Posterior cingulate gyrus (tissue), 11 donors: Measurements from ENCODE around the gene GNAT2.

Source experiments
- DNase-seq, 10 donors: peaks; one replicate each; pipeline versions ENCODE4 v3.0.0 to v3.0.0-alpha.2; 2020 to 2021; ENCODE audit warnings: mixed read lengths in 3 of 10
- intact Hi-C: fragments of 100-400 bp; cut with DNase I; formaldehyde crosslinking; loops from one replicate; pipeline ENCODE4 v1.15.1; 2023

Gene GNAT2

DNA sequence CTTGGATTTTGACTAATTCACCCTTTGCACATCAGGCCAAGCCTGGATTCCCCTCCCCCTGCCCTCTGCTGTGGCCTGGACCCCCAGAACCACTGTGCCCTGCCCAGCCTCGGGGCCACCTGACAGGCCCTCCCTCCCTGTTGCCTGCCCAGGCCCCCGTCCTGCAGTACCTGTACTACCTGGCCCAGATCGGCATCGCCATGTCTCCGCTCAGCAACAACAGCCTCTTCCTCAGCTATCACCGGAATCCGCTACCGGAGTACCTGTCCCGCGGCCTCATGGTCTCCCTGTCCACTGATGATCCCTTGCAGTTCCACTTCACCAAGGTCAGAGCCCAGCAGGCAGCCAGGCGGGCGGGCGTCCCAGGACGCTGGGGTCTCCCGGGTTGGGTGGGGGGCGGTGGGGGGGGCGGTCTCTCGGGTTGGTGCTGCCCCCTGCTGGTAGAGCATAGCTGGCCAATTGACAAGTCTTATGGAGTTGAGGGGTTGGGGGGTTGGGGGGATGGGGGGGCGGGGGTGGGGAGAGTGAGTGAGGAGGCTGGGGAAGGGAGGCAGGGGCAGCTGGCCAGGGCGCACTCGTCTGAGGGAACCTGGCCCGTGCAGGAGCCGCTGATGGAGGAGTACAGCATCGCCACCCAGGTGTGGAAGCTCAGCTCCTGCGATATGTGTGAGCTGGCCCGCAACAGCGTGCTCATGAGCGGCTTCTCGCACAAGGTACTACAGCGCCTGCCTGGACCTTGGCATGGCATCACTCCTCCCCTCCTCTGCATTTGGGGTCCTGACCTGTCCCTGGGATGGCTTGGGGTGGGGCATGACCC, 10.9 kb upstream of the GNAT2 start:
- intact Hi-C loops, result loop anchor here (5.0 kb wide), 1 partner anchor 83 kb away; the partner anchor contains the start of gene GNAI3
- DNase-seq, result peak in 1 of 10 donors; percentile 85

DNA sequence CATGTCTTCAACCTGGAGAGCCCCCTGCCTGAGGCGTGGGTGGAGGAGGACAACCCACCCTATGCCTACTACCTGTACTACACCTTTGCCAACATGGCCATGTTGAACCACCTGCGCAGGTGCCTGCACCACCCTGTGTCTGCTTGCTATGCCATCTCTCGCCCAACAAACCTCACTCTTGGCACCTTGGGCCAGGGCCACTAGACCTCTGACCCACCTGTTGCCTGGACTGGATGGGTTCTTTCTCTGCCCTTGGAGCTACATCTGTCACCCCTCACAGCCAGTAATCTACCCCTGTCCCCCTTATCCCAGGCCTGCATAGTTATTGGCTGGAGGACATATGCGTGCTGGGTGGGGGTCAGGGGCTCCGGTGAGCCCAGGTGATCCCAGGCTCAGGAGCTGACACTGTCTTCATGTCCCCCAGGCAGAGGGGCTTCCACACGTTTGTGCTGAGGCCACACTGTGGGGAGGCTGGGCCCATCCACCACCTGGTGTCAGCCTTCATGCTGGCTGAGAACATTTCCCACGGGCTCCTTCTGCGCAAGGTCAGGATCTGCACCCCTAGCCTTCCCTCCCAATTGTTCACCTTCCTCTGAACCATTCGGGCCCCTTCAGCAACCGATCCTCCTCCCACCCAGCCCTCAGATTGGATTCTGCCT, 10.1 kb upstream of the GNAT2 start:
- intact Hi-C loops, result loop anchor here (5.0 kb wide), 1 partner anchor 82 kb away; the partner anchor contains the start of gene GNAI3
- no peak for DNase-seq

DNA sequence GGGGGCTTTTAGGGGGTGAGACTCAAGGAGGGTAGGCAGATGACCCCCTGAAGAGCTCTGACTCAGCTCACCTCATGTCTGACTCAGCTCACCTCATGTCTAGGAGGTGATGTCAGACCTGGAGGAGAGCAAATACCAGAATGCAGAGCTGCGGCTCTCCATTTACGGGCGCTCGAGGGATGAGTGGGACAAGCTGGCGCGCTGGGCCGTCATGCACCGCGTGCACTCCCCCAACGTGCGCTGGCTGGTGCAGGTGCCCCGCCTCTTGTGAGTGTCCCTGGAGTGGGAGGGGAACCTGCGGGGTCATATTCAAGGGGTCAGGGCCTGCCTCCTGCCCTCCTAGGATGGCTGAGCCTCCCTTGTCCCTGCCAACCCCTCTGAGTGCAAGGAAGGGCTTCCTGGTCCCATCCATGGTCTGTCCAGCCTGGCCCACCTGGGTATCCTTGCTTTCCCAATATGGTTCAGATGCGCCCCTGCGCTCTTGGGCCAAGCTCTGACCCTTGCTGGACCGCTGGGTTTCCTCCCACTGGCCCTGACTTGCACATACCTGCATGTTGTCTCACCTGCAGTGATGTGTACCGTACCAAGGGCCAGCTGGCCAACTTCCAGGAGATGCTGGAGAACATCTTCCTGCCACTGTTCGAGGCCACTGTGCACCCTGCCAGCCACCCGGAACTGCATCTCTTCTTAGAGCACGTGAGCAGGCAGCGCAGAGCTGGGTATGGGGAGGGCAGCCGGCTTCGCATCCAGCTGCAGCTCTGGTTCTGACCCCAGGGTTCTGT, 9.3 kb upstream of the GNAT2 start:
- peak in 1 of 10 donors; percentile 77 for DNase-seq
- intact Hi-C loops, result no loop called here

DNA sequence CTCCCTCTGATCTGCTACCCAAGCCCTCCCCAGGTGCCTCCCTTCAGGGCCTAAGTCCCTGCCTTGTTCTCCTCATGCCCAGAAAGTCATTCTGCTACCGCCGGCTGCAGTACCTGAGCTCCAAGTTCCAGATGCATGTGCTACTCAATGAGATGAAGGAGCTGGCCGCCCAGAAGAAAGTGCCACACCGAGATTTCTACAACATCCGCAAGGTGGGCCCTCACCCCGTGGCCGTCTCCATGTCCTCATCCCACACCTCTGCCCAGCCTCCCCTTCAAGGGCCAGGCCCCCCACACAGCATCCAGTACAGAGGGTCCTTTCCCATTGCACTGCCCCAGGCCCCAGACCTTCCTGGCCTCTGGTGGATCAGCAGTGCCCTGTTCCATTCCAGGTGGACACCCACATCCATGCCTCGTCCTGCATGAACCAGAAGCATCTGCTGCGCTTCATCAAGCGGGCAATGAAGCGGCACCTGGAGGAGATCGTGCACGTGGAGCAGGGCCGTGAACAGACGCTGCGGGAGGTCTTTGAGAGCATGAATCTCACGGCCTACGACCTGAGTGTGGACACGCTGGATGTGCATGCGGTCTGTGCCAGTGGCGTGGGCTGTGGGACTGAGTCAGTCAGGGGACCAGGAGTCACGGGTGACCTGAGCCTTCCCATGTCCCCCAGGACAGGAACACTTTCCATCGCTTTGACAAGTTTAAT, 8.4 kb upstream of the GNAT2 start:
- intact Hi-C loops, result no loop called here
- peak in 1 of 10 donors; percentile 67 for DNase-seq

DNA sequence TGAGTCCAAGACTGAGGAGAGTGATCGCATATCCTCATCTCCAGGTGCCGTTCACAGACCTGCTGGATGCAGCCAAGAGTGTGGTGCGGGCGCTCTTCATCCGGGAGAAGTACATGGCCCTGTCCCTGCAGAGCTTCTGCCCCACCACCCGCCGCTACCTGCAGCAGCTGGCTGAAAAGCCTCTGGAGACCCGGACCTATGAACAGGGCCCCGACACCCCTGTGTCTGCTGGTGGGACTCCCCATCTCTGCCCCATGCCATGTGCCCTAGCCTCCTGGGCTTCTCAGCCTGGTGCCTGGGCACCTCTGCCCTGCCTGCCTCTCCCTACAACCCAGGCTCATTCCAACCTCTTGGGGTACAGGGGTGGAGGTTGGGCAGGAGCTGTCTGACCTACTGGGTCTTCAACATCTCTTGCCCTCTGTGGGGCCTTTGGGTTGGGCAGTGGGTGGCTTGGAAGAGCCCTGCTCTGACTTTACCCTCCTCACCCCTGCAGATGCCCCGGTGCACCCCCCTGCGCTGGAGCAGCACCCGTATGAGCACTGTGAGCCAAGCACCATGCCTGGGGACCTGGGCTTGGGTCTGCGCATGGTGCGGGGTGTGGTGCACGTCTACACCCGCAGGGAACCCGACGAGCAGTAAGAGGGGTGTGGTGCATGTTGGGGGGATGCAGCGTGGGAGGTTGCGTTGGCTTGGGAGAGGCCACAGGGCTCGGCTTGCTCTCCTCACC, 7.4 kb upstream of the GNAT2 start:
- intact Hi-C loops, result no loop called here
- peak in 1 of 10 donors; percentile 72 for DNase-seq

DNA sequence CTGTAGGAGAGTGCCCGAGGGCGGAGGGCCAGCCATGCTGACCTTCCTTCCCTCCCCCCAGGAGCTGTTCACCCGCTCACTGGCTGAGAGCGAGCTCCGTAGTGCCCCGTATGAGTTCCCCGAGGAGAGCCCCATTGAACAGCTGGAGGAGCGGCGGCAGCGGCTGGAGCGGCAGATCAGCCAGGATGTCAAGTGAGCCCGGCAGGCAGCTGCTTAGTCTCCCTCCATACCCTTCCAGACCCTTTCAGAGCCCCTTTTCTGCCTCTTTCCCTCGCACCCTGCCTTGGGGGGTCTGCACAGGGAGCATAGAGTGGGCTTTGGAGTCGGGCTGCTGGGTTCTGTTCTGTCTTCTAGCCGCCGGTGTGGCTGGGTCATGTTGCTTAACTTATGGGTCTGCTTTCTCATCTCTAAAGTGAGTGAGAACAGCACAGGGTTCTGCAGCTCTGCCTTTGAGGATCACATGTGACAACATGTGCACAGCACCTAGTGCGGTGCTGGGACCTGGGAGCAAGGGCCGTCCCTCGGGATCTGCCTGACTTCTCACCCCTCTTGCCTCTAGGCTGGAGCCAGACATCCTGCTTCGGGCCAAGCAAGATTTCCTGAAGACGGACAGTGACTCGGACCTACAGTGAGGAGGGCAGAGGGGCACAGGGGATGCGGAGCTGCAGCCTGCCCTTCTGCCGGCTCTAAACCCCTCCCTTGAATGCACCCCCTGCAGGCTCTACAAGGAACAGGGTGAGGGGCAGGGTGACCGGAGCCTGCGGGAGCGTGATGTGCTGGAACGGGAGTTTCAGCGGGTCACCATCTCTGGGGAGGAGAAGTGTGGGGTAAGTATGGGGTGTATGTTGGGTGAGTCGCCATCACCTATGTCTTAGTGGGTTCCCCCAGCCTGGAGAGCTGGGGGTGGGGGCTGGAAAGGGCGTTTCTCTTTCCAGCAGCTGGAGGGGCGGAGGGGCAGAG, 6.5 kb upstream of the GNAT2 start:
- intact Hi-C loops, result no loop called here
- peak in 1 of 10 donors; percentile 65 for DNase-seq

DNA sequence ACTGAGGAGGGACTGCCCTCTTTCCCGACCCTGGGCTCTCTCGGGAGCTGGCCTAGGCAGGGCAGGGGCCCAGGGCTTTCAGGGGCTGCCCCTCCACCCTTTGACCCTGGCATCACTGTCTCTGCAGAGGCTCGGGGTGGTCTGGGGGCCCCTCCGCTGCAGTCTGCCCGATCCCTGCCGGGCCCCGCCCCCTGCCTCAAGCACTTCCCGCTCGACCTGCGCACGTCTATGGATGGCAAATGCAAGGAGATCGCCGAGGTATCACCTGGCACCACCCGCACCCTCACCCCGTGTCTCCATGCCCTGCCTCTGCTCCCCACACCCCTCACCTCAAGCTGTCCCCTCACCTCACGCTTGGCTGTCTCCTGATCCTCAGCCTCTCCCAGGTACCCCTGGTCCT, 5.8 kb upstream of the GNAT2 start:
- peak in 1 of 10 donors; percentile 59 for DNase-seq
- intact Hi-C loops, result no loop called here

DNA sequence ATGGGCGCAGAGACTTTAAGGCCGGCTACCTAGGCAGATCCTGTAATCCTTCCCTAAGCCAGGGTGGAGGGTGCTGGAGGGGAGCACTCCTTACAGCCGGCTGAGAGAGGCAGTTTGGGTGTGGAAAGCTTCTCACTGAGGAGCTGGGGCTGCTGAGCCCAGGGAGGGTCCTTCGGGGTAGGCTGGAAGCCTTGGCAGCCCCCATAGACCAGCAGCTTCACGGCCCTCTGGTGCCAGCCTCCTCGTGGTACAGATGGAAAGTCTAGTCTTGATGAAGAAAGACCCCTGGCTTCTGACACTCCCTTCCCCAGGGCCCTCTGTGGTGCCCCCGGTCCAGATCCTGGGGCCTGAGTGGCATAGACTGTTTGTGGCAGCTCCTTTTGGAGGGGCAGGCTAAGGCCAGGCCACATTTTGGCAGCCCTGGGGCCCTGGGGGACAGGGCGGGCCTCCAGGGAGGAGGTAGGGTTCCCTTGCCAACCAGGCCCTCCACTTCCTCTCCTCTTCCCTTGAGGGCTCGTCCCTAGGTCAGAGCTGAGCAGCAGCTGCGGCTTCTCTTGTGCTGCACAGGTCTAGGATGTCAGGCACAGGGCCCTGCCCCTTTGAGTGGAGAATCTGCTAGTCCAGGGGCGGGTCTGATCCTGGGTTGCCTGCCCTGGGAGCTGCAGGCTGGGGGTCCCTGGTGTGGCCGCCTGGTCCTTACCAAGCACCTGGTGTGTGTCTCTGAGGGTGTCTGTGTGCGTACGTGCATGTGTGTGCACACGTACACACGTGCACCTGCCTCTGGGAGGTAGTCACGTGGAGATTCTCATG, 5.0 kb upstream of the GNAT2 start:
- intact Hi-C loops, result no loop called here

DNA sequence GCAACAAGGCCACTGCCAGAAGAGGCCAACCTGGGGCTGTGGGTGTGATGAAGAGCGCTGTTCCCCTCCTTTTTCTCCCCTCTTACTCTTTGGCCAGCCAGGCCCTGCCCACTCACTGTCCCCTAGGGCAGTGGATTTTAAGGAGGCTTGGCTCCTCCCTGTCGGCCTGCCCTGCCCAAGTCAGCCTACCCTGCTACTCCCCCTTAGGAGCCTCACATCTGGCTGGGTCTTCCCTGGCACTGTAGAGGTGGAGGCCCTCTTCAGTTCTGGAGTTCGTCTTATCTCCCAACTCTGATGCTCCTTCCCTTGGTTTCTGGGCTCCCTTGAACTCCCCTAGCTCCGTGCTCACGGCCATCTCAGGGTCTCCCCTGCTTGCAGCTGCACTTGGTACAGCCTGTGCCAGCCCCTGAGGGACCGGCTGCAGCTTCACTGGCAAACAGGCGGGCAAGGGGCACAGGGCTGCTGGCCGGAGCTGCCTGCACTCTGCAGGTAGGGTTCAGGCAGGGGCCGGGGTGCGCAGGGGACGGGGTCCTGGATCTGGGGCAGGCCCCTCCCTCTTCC, 4.3 kb upstream of the GNAT2 start:
- DNase-seq, result peak in 5 of 10 donors; percentile 53 to 93 (median 88)
- intact Hi-C loops, result no loop called here

More for the DNA sequence above, 5.0 kb upstream of the GNAT2 start:
- peak in 1 of 10 donors; percentile 74 for DNase-seq

DNA sequence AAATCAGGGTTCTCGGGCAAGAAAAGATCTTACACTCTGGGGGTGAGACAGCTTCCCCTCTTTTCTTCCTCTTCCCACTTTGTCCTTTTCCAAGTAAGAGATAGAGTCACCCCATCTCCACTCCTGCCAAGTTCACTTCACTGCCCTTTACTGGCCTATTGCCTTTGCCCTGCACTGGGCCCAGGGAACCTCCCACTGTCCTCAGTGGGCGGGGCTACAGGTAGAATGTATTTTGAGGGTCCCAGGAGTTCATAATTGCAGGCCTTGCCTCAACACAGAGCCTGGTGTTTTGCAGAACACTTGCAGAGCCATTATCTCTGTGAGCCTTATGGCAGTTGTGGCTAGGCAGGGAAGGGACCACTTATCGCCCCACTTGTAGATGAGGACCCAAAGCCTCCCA, 3.5 kb upstream of the GNAT2 start:
- no peak for DNase-seq
- intact Hi-C loops, result no loop called here

DNA sequence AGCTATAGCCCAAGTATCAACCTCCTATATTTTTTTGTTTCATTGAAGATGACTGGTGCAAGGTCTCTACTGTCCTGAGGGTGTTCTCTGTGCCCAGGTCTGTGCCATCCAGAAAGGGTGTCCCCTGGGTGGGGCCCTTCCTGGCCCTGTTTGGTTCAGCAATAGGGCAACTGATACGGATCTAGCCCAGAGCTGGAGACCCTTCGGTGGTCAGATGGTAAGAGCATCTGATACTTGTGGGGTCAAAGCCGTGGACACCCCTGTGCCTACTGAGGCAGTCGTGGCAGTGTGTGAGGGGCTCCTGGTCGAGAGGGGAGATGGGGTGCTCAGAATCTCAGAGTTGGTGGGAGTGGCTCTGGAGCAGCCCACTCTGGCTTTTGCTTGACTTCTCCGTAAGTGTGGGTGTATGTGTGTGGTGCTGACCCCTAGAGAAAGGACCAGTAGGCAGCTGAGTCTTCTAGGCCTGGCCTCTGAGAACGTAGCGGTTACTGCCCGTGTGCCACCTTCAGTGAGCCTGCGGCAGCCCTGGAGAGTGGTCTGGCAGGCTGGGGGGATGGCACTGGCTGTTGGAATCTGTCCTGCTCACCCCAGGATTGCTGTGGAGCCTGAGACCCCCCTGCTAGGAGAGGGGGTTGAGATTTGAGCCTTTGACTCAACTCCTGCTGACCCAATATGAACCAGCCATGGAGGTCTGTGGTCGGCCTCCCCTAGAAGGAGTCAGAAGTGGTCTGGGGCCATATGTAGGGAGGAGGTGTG, 2.9 kb upstream of the GNAT2 start:
- DNase-seq, result peak in 1 of 10 donors; percentile 53
- intact Hi-C loops, result no loop called here

DNA sequence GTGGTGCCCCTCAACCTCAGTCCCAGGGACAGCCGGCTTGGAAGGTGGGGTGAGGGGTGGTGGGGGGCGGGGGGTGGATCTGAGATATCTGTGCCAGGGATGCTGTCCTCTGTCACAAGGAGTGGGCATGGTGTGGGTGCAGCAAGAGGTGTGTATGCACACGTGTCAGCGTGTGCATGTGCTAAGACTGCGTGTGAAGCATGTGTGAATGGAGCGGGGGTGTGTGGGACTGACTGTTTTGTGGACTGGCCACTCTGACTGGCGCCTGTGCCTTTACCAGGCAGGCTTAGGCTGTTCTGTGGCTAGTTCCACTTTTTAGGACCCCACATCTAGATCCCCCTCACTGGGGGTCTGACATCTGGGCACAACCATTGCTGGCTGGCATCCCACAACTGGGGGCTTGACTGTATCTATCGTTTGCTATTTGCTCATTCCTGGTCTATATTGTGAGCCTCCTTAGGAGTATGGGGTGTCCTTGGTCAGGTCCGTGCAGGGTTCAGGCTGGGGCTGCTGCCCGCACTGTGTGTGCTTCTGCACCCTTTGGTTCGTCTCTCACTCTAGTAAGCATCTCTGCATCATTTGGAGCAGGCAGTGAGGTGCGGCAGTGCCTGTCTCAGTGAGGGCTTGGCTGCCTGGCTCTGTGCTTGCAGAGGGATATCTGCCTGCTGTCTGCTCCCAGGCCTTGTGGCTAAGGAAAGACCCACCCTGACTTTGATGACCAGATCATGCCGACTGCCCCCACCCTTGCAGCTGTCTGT, 2.1 kb upstream of the GNAT2 start:
- DNase-seq, result peak in 4 of 10 donors; percentile 39 to 91 (median 76)
- intact Hi-C loops, result no loop called here

DNA sequence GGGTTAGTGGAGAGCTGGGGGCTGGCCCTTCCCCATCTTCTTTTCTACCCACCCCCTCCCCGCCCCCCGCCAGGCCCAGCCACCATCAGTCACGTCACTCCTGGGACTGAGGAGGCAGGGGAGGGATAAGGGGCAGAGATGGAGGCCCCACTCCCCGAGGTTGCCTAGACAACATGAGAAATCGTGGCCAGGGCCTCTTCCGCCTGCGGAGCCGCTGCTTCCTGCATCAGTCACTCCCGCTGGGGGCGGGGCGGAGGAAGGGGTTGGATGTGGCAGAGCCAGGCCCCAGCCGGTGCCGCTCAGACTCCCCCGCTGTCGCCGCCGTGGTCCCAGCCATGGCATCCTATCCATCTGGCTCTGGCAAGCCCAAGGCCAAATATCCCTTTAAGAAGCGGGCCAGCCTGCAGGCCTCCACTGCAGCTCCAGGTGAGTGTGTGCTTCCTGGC, 1.4 kb upstream of the GNAT2 start:
- peak; percentile 84 to 99 (median 95) for DNase-seq
- intact Hi-C loops, result no loop called here

DNA sequence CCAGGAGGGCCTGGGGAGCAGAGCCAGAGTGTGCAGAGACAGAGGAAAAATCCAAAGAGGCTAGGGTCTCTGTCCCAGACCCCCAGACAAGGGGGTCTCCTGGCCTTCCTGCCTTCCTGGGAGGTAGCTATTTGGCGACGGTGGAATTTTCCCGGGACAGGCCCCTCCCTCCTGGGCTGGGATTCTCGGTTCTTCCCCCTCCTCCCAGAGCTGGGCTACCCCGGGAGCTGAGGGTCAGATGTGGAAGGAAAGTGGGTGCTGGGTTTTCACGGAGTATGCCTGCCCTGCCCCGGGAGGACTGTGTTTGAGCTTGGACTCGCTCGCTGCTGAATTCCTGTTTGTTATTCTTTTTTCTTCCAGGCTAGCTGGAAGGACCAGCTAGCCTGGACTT, 980 bp upstream of the GNAT2 start:
- peak in 3 of 10 donors; percentile 32 to 91 (median 55) for DNase-seq
- intact Hi-C loops, result no loop called here

DNA sequence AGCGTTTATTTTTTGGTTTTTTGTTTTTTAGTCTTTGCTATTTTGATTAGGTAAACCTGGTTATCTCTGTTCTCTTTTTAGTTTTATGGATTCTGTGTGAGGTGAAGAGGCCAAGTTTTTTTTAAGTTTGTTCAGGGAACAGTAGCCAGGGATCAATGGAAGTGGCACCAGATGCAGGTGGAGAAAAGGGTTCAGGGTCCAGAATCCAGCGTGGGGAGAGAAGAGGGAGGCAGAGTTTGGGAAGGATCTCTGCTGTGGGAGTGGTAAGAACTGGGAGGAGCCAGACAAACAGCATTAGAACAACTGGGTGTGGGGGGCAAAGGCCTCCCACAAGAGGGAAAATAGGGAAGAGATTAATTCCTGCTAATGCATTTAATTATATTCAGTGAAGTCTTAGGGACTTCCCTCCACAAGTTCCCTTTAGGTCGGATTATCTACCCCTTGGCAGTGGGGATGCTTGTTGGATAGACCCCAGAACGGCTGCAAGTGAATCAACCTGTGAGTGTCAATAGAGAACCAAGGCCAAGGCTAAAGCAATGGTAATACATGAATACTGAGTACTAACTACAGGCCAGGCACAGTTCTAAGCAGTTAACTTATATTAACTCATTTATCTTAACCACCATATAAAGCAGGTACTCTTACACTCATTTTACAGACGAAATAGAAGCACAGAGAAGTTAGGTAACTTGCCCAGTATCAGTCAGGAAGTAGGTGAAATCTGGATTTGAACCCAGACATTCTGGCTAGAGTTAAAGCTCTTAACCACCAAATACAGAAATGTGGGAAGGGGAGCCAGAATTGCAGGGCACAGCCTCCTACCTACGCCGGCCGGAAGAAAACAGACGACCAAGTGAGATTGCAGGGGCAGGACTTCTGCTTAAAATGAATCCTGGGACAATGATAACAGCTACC, 498 bp downstream of the GNAT2 start:
- intact Hi-C loops, result no loop called here
- DNase-seq, result no peak
